Activated CD8-positive, alpha-beta memory T cell treated with anti-CD3 and anti-CD28 coated beads for 36 hours (primary cell): ENCODE results near the gene FETUB. TPM values are rescaled to one million over a fixed set of nuclear protein-coding genes. Genes with fewer than 3 reads are reported as not detected.
"Not testable (repeated sequence)": the region's sequence is repeated elsewhere in the genome, so short reads cannot be mapped to it uniquely, and the experiment has no call there.

Experiments used
- CTCF ChIA-PET: fragments of 350-600 bp; sonication (Branson Sonifier 250); formaldehyde crosslinking; loops from one replicate; lab custom pipeline; 2021; ENCODE audit warnings: antibody characterized with exemption; lab: Charles Lee
- POLR2A ChIA-PET: fragments of 350-600 bp; sonication (Branson Sonifier 250); formaldehyde crosslinking; loops from one replicate; lab custom pipeline; 2021; ENCODE audit warnings: antibody characterized with exemption; lab: Charles Lee
- total RNA-seq, 2 experiments: library from RNA; stranded (reverse); gene quantifications; one replicate each; pipeline ENCODE4 v1.2.3, GENCODE V29; 2021

FETUB gene
- total RNA-seq, 2 experiments from 2014 or later = not detected

GRCh38 chr3:186625600-186626042, 14.6 kb upstream of the FETUB start:
- ChIA-PET CTCF (interaction anchor here (1.1 to 2.3 kb wide), 2 partner anchors 9 to 11 kb away, joined by 4 to 10 read pairs; no protein-coding TSS in a partner anchor), POLR2A (no interaction called here)

GRCh38 chr3:186626254-186626847, 13.8 kb upstream of the FETUB start:
- CTCF ChIA-PET = interaction anchor here (0.6 to 1.1 kb wide), 2 partner anchors 9 to 99 kb away, joined by 3 to 4 read pairs; no protein-coding TSS in a partner anchor
- POLR2A ChIA-PET = no interaction called here

DNA sequence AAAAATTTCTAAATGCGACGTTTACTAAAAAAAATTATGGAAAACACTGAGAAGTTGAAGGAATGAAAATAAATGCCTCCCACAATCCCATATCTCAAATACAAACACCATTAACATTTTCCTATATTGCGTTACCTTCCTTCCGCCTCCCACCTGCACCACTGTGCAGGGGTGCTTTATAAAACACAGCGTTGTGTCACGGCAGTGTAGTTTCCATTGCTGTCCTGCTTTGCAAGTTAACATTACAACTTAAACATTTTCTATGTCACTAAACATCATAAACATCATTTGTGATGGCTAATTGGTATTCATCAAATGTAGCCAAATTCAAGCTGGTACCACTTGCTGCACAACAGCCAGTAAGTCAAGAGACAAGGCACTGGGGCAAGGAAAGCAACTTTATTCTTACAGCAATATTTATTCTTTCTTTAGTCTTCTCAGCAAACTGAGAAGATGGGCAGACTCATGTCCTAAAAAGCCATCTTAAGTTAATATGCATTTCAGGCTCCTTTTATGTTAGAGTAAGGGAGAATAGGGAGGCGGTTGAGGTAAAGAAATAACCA, 12.3 kb upstream of the FETUB start:
- ChIA-PET POLR2A (no interaction called here), CTCF (no interaction called here)

- ChIA-PET POLR2A (no interaction called here), CTCF (no interaction called here)
Observed at GRCh38 chr3:186628756-186629155, 11.4 kb upstream of the FETUB start.

- ChIA-PET POLR2A (no interaction called here), CTCF (interaction anchor here (1.3 kb wide), 1 partner anchor 14 kb away, joined by 3 read pairs; no protein-coding TSS in a partner anchor)
Observed at GRCh38 chr3:186630950-186631641, 9.1 kb upstream of the FETUB start.

DNA sequence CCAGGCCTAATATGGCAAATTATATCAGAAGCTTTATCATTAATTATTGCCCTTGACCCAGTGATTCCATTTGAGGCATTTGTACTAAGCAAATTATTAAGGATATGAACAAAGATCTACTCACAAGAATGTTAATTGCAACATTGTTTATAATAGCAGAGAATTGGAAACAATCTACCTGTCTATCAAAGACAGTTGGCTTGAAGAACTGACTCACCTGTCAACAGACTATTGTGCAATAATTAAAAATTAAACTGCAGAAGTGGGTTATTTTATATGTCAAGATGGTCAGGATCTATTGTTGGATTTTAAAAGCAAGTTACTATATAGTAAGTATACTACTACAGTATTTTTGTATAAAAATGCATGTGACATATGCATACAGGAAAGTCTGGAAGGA, 6.7 kb upstream of the FETUB start:
- POLR2A ChIA-PET = no interaction called here
- CTCF ChIA-PET = interaction anchor here (1.4 to 2.4 kb wide), 2 partner anchors 16 to 19 kb away, joined by 4 to 6 read pairs; no protein-coding TSS in a partner anchor

DNA sequence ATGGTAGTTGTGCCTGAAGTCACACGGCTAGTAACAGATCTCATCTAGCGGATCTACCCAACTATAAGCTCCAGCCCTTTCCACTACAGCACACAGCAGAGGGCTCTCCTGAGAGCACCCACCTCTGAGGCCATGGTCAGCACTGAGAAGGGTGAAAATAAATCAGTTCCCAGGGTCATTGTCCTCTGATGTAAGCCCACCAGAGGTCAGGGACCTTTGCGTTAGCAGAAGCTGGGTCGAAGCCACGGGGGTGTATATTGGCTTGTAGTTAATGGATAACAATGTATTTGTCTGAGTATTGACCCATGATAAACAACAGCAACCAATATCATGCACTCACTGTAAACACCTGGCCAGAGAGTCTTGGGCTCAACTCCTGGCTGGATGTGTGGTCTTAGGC, 6.0 kb upstream of the FETUB start:
- CTCF ChIA-PET = interaction anchor here (2.4 kb wide), 1 partner anchor 17 kb away, joined by 6 read pairs; no protein-coding TSS in a partner anchor
- POLR2A ChIA-PET = not testable (repeated sequence)

DNA sequence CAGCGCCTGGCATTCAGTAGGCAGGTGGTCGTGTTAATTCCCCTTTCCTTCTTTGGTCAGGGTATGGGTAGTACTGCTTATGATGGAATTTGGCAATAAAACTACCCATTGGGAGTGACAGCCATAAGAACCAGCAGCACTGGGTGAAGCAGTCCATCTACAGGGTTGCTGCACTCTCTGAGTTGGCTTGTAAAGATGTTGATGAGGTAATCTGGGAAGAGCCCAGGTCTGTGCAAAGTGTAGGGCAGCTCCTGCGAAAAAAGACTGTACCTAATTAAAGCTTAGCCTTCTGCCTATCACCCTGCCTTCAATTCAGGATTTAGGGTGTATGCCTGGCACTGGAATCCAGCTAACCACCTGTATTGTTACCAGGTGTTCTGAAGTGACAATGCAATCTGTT, 4.7 kb upstream of the FETUB start:
- CTCF ChIA-PET = interaction anchor here (2.4 kb wide), 1 partner anchor 18 kb away, joined by 6 read pairs; no protein-coding TSS in a partner anchor

GRCh38 chr3:186636536-186636935, 3.7 kb upstream of the FETUB start:
- ChIA-PET POLR2A (no interaction called here), CTCF (interaction anchor here (0.7 kb wide), 1 partner anchor 20 kb away, joined by 3 read pairs; no protein-coding TSS in a partner anchor)

More for the DNA sequence above, 4.7 kb upstream of the FETUB start:
- POLR2A ChIA-PET = no interaction called here

- ChIA-PET CTCF (interaction anchor here (0.6 kb wide), 1 partner anchor 139 kb away, joined by 3 read pairs; no protein-coding TSS in a partner anchor), POLR2A (no interaction called here)
Observed at GRCh38 chr3:186637686-186638085, 2.5 kb upstream of the FETUB start.

GRCh38 chr3:186638259-186638658, 1.9 kb upstream of the FETUB start:
- CTCF ChIA-PET = no interaction called here

DNA sequence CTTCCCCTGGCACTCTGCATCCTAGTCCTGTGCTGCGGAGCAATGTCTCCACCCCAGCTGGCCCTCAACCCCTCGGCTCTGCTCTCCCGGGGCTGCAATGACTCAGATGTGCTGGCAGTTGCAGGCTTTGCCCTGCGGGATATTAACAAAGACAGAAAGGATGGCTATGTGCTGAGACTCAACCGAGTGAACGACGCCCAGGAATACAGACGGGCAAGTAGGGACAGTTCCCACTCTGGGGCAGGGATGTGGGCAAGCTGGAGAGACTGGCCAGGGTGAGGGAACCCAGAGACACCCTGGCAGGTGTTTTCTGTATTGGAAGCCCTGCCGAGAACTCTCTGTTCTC, 247 bp downstream of the FETUB start:
- ChIA-PET POLR2A (no interaction called here), CTCF (interaction anchor here (2.4 kb wide), 1 partner anchor 23 kb away, joined by 7 read pairs; no protein-coding TSS in a partner anchor)

More at GRCh38 chr3:186638259-186638658, 1.9 kb upstream of the FETUB start:
- POLR2A ChIA-PET = no interaction called here

DNA sequence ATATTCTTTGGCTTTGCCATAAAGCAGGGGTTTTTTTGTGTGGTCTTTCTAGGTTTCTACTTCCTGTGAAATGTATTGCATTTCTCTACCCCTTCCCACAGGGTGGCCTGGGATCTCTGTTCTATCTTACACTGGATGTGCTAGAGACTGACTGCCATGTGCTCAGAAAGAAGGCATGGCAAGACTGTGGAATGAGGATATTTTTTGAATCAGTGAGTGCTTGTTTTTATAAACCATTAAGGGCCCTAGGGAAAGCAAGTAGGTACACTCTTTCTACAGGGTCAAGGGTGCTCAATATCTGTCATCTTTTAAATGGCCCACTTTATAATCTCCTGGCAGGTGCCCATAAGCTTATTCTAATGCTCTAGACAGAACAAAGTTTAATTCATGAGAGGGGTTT, 730 bp downstream of the FETUB start:
- ChIA-PET POLR2A (no interaction called here), CTCF (interaction anchor here (2.4 kb wide), 1 partner anchor 24 kb away, joined by 7 read pairs; no protein-coding TSS in a partner anchor)

GRCh38 chr3:186642014-186642413, 1.8 kb downstream of the FETUB start:
- ChIA-PET CTCF (interaction anchor here (2.4 kb wide), 1 partner anchor 25 kb away, joined by 7 read pairs; no protein-coding TSS in a partner anchor), POLR2A (interaction anchor here (1.3 kb wide), 1 partner anchor 142 kb away, joined by 5 read pairs; no protein-coding TSS in a partner anchor)

DNA sequence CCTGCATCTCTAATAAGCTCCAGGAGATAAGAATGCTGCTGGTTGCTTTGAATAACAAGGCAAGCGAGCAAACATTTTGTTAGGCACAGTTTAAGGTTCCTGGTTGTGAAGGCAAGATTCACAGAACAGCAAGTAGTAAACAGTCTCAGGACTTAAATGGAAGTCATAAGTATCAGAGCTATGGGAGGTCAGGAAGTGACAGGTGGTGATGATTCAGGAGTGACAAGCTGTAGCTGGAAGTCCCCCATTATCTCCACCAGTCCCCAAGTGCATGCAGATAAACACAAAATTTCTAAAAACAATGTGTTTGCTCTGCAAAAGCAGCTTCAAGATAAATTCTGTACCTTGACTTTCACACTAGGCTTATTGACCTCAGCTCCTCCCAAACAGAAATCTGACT, 3.3 kb downstream of the FETUB start:
- POLR2A ChIA-PET = no interaction called here
- CTCF ChIA-PET = interaction anchor here (1.9 kb wide), 1 partner anchor 27 kb away, joined by 4 read pairs; no protein-coding TSS in a partner anchor

DNA sequence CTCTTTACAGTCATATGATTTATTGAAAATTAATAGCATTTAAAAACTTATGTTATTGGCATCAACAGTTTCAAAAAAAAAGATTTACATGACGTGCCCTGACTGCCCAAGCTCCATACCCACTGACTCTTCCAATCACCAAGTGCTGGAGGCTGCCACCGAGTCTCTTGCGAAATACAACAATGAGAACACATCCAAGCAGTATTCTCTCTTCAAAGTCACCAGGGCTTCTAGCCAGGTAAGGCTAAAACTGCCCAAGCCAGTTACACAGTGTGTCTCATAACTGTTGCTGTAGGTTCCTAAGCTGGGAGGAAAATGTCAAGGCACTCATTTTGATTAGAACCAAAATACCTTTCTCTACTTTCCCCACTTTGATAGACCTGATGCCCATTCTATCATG, 4.5 kb downstream of the FETUB start:
- POLR2A ChIA-PET = no interaction called here
- CTCF ChIA-PET = interaction anchor here (1.9 kb wide), 1 partner anchor 28 kb away, joined by 4 read pairs; no protein-coding TSS in a partner anchor

GRCh38 chr3:186646106-186646505, 5.9 kb downstream of the FETUB start:
- POLR2A ChIA-PET = no interaction called here

GRCh38 chr3:186646841-186647240, 6.6 kb downstream of the FETUB start:
- ChIA-PET POLR2A (no interaction called here), CTCF (no interaction called here)

More at GRCh38 chr3:186646106-186646505, 5.9 kb downstream of the FETUB start:
- CTCF ChIA-PET = no interaction called here

DNA sequence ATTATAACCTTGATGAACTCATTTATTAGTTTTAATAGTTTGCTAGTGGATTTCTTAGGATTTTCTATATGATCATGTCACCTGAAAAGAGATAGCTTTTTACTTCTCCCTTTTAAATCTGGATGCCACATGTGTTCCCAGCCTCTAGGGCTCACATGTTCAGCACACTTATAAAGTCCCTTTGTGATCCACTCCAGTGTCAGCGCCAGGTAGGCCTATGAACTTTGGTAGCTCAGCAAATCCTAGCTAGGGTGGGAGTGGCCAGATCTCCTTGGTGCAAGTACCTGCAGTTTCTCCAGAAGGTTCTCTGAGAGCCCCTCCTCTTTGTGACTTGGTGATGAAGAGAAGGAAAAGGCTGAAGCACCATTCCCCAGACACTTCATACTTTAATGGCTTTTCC, 8.7 kb downstream of the FETUB start:
- ChIA-PET POLR2A (no interaction called here), CTCF (no interaction called here)
